HUES6 (cell line): ENCODE data around the gene LRRC37A.
"Not testable (repeated sequence)": the region's sequence is repeated elsewhere in the genome, so short reads cannot be mapped to it uniquely, and the experiment has no call there.

ENCODE experiments used
- H3K27ac ChIP-seq: 2 replicates; pipeline ENCODE4 v1.7.0; 2013; ENCODE audit warnings: low read depth, mild to moderate bottlenecking, low read length, inconsistent platforms
- H3K27me3 ChIP-seq: 2 replicates; pipeline ENCODE4 v1.6.1; 2013; ENCODE audit warnings: low read length; ENCODE audit not compliant: control insufficient read depth, insufficient read depth
- H3K36me3 ChIP-seq: 2 replicates; pipeline ENCODE4 v1.6.1; 2013; ENCODE audit warnings: low read length; ENCODE audit not compliant: control insufficient read depth, insufficient read depth
- H3K4me1 ChIP-seq: 2 replicates; pipeline ENCODE4 v1.6.1; 2013; ENCODE audit warnings: low read length; ENCODE audit not compliant: control insufficient read depth, insufficient read depth
- H3K4me3 ChIP-seq: 2 replicates; pipeline ENCODE4 v1.5.1; 2013; ENCODE audit warnings: low read depth, low read length
- H3K9ac ChIP-seq: one replicate; pipeline ENCODE4 v1.6.1; 2013; ENCODE audit warnings: mild to moderate bottlenecking, low read length
- H3K9me3 ChIP-seq: 2 replicates; pipeline ENCODE4 v1.6.1; 2013; ENCODE audit warnings: low read depth, low read length; ENCODE audit not compliant: control insufficient read depth, insufficient read depth

The LRRC37A gene

DNA sequence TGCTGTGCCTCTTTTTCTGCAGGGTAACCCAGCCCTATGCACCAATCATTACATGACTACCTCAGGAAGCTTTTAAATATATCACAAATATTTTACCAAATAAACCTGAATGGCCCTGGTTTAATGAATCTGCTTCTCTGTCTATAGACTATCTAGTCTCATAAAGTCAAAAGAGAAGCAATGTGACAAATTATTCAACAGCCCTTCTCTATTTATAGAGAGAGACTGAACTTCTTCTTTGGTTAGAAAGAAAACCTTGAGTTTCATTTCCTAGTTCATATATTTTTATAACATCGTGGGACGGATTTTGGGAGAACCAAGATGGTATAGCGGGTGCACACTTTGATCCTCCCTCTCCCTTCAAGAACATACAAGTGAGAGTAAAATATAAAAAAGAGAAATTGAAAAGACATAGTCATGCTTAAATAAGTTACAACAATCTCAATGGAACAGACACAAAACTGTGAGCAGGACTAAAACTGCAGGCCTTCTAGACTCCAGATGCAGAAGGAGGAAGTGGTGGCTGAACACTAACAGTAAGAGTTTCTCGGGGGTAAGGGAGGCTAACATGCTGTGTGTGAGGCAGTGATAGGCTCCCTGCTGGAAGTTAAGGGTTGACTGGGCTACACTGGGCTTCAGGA lies 3.9 kb upstream of the LRRC37A start:
- H3K4me1 ChIP-seq, H3K36me3 ChIP-seq, H3K4me3 ChIP-seq, H3K9me3 ChIP-seq, H3K9ac ChIP-seq, H3K27ac ChIP-seq, H3K27me3 ChIP-seq: not testable (repeated sequence)

DNA sequence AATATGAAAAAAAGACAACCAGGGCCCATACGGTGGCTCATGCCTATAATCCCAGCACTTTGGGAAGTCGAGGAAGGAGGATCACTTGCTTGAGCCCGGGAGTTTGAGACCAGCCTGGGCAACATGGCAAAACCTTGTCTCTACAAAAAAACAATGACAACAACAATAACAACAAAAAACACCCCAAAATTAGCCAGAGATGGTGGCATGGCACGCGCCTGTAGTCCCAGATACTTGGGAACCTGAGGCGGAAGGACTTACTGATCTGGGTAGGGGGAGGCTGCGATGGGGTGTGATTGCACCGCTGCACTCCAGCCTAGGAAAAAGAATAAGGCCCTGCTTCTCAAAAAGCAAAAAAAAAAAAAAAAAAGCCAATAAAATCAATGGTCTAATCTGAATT lies 3.3 kb upstream of the LRRC37A start:
- not testable (repeated sequence) for H3K27ac ChIP-seq, H3K36me3 ChIP-seq, H3K9me3 ChIP-seq, H3K9ac ChIP-seq, H3K4me1 ChIP-seq, H3K4me3 ChIP-seq, H3K27me3 ChIP-seq

DNA sequence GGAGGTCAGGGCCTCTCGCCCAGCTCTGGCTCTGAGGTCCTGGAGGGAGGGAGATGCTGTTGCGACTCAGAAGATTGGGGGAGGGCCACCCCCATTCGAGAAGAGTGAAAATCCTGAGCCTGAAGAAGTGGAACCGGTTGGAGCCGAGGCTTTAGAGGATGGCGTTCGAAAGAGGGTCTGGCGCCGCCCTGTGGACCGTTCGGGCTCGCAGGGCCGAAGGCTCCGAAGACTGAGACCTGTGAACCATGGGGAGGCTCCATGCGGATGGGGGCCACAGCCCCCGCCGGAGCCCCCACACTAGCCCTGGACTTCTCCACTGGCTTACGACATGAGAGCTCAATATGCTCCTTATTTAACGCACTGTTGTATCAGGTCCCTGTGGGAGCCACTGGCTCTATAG lies 46.3 kb downstream of the LRRC37A start:
- not testable (repeated sequence) for H3K4me1 ChIP-seq, H3K36me3 ChIP-seq, H3K27me3 ChIP-seq, H3K9me3 ChIP-seq, H3K27ac ChIP-seq, H3K9ac ChIP-seq, H3K4me3 ChIP-seq

DNA sequence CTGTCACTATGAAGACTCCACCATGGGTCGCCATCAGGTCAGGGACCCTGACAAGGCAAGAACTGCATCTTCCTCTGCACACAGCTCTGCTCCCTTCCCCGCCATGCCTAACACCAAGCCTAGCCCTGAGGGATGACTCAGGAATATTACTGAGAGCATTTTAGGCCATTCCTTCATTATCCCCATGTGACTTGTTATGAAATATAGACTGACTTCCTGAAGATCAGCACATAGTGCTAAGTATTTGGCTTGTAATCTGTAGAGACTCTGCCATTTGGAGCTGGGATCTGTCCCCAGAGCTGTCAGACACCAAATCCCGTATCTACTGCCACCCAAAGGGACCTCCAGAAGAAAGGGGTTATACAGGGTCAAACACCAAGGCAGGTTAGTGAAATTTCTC lies 47.2 kb downstream of the LRRC37A start:
- not testable (repeated sequence) for H3K4me3 ChIP-seq, H3K4me1 ChIP-seq, H3K9me3 ChIP-seq, H3K9ac ChIP-seq, H3K36me3 ChIP-seq, H3K27me3 ChIP-seq, H3K27ac ChIP-seq

DNA sequence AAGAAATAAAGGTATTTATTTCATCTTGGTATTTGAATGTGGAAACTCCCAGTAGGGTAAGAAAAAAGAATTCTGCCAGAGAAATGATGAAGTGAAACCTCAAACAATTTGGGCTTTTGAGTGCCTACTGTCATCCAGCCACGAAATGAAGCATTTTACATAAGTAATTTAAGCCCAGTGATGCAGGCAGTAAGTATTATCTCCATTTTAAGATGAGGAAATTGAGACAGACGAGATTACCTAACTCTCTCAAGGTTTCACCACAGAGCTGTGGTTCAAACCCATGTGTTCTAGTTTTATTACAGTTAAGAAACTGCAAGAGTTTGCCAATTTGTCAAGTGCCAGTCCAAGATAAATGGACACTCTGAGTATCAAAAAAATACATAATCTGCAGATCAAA lies 53.4 kb downstream of the LRRC37A start:
- H3K27me3 ChIP-seq, result not testable (repeated sequence)

DNA sequence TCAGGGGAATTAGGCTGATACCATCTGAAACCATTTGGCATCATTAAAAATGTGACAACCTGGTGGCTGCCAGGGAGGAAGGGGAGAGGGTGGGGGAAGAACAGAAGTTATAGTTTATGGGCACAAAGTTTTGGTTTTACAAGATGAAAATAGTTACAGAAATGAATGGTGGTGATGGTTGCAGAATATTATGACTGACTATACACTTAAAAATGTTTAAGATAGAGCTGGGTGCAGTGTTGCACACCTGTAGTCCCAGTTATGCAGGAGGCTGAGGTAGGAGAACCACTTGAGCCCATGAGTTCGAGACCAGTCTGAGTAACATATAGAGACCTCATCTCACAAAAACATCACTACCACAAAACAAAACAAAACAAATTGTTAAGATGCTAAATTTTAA lies 54.1 kb downstream of the LRRC37A start:
- H3K27ac ChIP-seq, result not testable (repeated sequence)

More for the DNA sequence above, 53.4 kb downstream of the LRRC37A start:
- not testable (repeated sequence) for H3K4me1 ChIP-seq, H3K4me3 ChIP-seq, H3K36me3 ChIP-seq, H3K9me3 ChIP-seq, H3K9ac ChIP-seq, H3K27ac ChIP-seq

DNA sequence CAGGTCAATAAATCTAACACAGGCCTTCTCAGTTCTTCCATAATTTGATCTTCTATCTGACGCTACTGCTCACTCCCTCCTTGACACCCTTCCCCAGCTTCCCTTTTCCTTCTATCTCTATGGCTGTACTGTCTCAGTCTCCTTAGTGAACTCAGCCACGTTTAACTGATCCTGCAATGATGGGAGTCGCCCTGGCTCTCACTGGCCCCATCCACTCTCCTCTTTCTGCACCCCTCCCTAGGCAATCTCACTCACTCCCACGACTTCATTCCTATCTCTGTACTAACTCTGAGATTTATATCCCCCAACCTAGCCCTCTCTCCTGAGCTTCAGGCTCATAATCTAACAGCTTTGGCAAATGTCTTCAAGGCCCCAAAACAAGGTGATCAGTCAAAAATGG lies 58.9 kb downstream of the LRRC37A start:
- H3K4me3 ChIP-seq, H3K4me1 ChIP-seq, H3K9ac ChIP-seq, H3K9me3 ChIP-seq, H3K27me3 ChIP-seq, H3K27ac ChIP-seq, H3K36me3 ChIP-seq: not testable (repeated sequence)

More for the DNA sequence above, 54.1 kb downstream of the LRRC37A start:
- not testable (repeated sequence) for H3K36me3 ChIP-seq, H3K9me3 ChIP-seq, H3K4me3 ChIP-seq, H3K4me1 ChIP-seq, H3K9ac ChIP-seq, H3K27me3 ChIP-seq

DNA sequence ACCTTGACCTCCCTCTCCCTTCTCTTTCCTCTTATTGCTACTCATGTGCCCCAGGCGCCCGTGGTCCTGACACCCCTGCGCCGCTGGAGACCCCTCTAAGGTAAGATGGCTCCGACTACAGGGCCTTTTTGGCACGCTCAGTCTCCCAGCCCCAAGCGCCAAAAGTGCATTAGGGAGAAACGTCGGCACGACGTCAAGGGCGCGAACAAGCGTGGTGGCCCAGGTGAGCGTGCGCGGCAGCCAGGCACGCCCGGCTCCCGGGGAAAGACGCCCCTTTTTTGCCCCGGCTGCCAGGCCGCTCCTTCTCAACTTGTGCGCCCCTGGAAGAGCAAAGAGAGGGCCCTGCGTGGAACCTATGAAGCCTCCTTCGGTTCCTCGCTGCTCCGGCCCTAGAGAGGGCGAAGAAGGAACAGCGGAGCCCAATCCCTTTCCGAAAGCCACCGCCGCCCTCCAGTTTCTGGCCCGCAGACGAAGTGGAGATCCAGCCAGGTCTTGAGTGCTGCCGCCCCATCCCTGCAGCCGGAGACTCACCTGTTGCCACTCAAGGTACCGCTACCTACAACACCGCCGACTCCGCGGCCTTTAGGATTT lies 66.3 kb downstream of the LRRC37A start:
- not testable (repeated sequence) for H3K4me3 ChIP-seq, H3K36me3 ChIP-seq, H3K9ac ChIP-seq, H3K4me1 ChIP-seq, H3K9me3 ChIP-seq, H3K27me3 ChIP-seq, H3K27ac ChIP-seq

DNA sequence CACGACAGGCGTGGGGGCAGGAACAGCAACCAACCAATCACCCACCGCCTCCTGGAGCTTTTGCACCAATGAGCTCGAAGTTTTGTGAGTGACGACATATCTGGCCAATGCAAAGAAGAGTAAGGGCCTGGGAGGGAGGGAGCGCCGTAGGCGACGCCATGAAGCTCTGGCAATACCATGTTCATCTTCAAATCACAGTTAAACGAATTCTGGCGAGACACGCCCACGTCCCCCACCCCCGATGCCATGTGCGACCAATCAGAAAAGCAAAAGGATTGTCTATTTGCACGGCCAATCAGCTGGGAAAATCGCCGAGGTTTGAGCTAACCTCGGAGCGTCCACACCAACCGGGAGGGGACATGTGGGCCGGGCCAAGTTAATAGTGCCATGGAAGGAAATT lies 66.8 kb downstream of the LRRC37A start, which contains the start of gene ARL17B:
Gene ARL17B (minus strand): TSS at position 12 of the 400 bp plus-strand sequence. CDS start 3,369 bp downstream, outside the sequence.
- not testable (repeated sequence) for H3K4me3 ChIP-seq, H3K36me3 ChIP-seq, H3K9me3 ChIP-seq, H3K4me1 ChIP-seq, H3K27me3 ChIP-seq, H3K27ac ChIP-seq, H3K9ac ChIP-seq

DNA sequence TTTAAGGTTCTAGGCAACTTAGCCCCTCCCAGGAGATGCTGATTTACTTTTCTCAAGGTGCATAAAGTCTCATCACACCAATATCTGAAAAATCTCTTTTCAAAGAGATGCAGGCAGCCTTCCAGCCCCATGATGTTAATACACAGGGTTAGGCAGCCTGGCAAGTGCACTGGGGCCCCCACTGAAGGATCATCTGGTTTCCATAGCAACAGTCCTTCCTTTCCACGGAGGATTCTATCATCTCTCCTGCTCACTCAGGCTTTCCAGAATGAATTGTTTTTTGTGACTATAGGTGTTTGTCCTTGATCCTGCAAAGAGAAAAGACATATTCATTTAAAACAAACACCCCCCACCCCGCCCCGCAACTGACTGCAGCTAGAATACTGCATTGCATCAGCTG lies 72.6 kb downstream of the LRRC37A start:
- H3K36me3 ChIP-seq, H3K4me1 ChIP-seq, H3K27ac ChIP-seq, H3K27me3 ChIP-seq, H3K9ac ChIP-seq, H3K9me3 ChIP-seq, H3K4me3 ChIP-seq: not testable (repeated sequence)

DNA sequence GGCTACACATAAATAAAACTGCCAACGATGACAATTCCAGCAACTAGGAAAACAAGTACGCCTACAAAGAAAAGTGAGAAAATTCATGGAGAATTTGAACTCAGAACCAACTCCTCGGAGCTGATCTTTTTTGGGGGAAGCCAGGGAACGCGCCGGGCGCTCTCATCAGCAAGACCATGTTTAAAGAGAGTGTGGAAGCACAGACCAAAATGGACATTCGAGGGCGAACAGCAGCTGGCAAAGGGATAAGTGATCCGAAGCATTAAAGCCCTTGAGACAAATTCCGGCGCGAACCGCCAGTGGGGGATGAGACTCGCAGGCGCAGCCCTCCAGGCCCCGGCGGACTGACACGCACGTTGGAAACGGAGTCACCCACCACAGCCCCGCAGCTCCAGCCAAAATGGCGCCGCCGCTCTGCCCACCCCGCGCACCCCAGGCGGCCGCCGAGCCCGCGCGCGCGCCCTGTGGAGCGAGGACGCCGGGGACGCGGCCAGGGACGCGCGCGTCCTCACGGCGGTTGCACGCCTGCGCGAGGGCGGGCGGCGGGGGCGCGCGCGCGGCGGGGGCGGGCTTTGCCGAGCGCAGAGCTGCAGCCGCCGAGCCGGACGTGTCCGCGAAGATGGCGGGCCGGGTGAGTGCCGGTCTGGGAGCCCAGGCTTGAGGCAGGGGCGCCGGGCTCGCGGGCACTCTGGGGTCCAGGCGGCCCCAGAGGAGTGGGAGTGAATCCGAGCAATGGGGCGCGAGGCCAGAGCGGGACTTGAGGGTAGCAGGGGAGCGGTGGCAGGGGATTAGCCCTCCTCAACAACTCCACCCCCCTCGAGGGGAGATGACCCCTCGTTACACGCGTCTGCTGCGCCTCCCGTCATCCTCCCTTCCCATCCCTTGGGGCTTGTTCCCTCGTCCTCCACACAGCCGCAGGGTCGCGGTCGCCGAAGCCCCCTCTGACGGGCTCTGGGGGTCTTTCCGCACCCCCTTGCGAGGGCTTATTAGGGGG lies 77.6 kb downstream of the LRRC37A start:
- not testable (repeated sequence) for H3K27ac ChIP-seq, H3K9ac ChIP-seq, H3K9me3 ChIP-seq, H3K27me3 ChIP-seq, H3K4me3 ChIP-seq, H3K4me1 ChIP-seq, H3K36me3 ChIP-seq
